Astrocyte (in vitro differentiated cells and primary cell): ENCODE results near the gene ALB. TPM values are rescaled to one million over a fixed set of nuclear protein-coding genes. Genes with fewer than 3 reads are reported as not detected.

ENCODE experiments used
- DNase-seq: peaks from one replicate; pipeline ENCODE4 v3.0.0-alpha.2; 2010; ENCODE audit warnings: low read depth
- FAIRE-seq: peaks from 2 replicates; lab custom pipeline; 2011; peaks lifted over from hg19 to GRCh38; lab: Jason Lieb, UNC
- H2AFZ ChIP-seq: 2 replicates; pipeline ENCODE4 v1.6.0; 2012; ENCODE audit warnings: low read depth, low read length, inconsistent platforms
- H3K27ac ChIP-seq: 2 replicates; pipeline ENCODE4 v1.5.1; 2011; ENCODE audit warnings: low read depth, low read length, inconsistent platforms
- H3K27me3 ChIP-seq: 2 replicates; pipeline ENCODE4 v1.6.0; 2011; ENCODE audit warnings: low read length, inconsistent platforms; ENCODE audit not compliant: insufficient read depth
- H3K36me3 ChIP-seq: 2 replicates; pipeline ENCODE4 v1.5.1; 2011; ENCODE audit warnings: low read length, inconsistent platforms; ENCODE audit not compliant: insufficient read depth
- H3K4me1 ChIP-seq: 2 replicates; pipeline ENCODE4 v1.5.1; 2011; ENCODE audit warnings: low read length, inconsistent platforms; ENCODE audit not compliant: insufficient read depth
- H3K4me2 ChIP-seq: 2 replicates; pipeline ENCODE4 v1.6.0; 2012; ENCODE audit warnings: low read length, inconsistent platforms
- H3K4me3 ChIP-seq: 2 replicates; pipeline ENCODE4 v1.5.1; 2011; ENCODE audit warnings: low read depth, mild to moderate bottlenecking, low read length, inconsistent platforms; ENCODE audit not compliant: insufficient read depth
- H3K79me2 ChIP-seq: 2 replicates; pipeline ENCODE4 v1.6.0; 2012; ENCODE audit warnings: mild to moderate bottlenecking, low read length, inconsistent platforms; ENCODE audit not compliant: insufficient read depth
- H3K9ac ChIP-seq: 2 replicates; pipeline ENCODE4 v1.6.0; 2012; ENCODE audit warnings: mild to moderate bottlenecking, low read length, inconsistent platforms
- H3K9me3 ChIP-seq: 2 replicates; pipeline ENCODE4 v1.5.1; 2012; ENCODE audit warnings: low read depth, mild to moderate bottlenecking, low read length, inconsistent platforms; ENCODE audit not compliant: insufficient read depth
- H4K20me1 ChIP-seq: 2 replicates; pipeline ENCODE4 v1.6.0; 2012; ENCODE audit warnings: low read length, inconsistent platforms; ENCODE audit not compliant: insufficient read depth
- H3K27ac Mint-ChIP-seq: one replicate; pipeline ENCODE4 v1.8.0; 2021; ENCODE audit warnings: mild to moderate bottlenecking, mixed read lengths; ENCODE audit not compliant: unreplicated experiment
- H3K27me3 Mint-ChIP-seq: one replicate; pipeline ENCODE4 v1.8.0; 2021; ENCODE audit warnings: low read depth, mixed read lengths; ENCODE audit not compliant: unreplicated experiment
- H3K36me3 Mint-ChIP-seq: one replicate; pipeline ENCODE4 v1.8.0; 2021; ENCODE audit warnings: low read depth, mixed read lengths; ENCODE audit not compliant: unreplicated experiment
- H3K4me1 Mint-ChIP-seq: one replicate; pipeline ENCODE4 v1.8.0; 2021; ENCODE audit warnings: low read depth, mixed read lengths; ENCODE audit not compliant: unreplicated experiment
- H3K4me3 Mint-ChIP-seq: one replicate; pipeline ENCODE4 v1.8.0; 2021; ENCODE audit warnings: mild to moderate bottlenecking, moderate library complexity, mixed read lengths; ENCODE audit not compliant: unreplicated experiment
- H3K9me3 Mint-ChIP-seq: one replicate; pipeline ENCODE4 v1.8.0; 2021; ENCODE audit warnings: mild to moderate bottlenecking, mixed read lengths; ENCODE audit not compliant: unreplicated experiment
- EZH2 ChIP-seq: IDR thresholded peaks from 2 replicates; pipeline ENCODE4 v1.6.1; 2012; ENCODE audit warnings: mild to moderate bottlenecking, low read length, inconsistent platforms; ENCODE audit not compliant: insufficient read depth
- total RNA-seq: library from RNA; stranded (reverse); gene quantifications from 2 replicates; pipeline ENCODE4 v1.2.1, GENCODE V29; 2021
- TF ChIP-seq, protein P1 (sequence below): IDR thresholded peaks from 2 replicates; pipeline ENCODE4 v1.5.1; 2011; ENCODE audit warnings: low read depth, mild to moderate bottlenecking, inconsistent platforms, low read length, moderate library complexity; ENCODE audit not compliant: insufficient read depth

The ALB gene
- total RNA-seq, 1 donor from 2014 or later: not detected

DNA sequence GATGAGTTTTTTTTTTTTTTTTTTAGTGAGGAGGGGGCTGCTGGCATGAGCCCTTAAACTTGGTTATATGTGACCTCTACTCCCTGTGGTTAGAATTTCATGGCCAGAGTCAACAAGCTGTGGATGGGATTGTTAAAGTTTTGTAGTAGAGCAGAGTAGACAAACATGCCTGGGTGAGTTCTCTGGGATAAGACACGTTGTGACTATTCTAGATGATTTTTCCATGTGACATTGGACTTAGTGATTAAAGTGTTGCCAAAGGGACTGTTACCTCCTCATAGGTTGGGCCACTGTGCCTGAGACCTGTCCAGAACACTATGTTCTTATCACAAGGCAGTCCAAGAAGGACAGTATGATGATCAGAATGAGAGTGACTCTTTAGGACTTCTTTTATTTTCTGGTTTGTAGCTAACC lies 28.8 kb upstream of the ALB start:
- H3K9me3 Mint-ChIP-seq: peaks cover 1% of the 10 kb centered on the region
- no peaks in the 10 kb centered on the region for H4K20me1 ChIP-seq
- H3K27ac Mint-ChIP-seq: no peak overlapping the region

GRCh38 chr4:73376251-73376650 lies 27.8 kb upstream of the ALB start:
- Histone ChIP-seq H3K27ac (no peak overlapping the region), H3K4me2 (no peak overlapping the region), H3K36me3 (no peaks in the 10 kb centered on the region), H2AFZ (no peak overlapping the region), H3K27me3 (no peaks in the 10 kb centered on the region), H3K79me2 (no peaks in the 10 kb centered on the region), H4K20me1 (no peaks in the 10 kb centered on the region), H3K4me1 (no peaks in the 10 kb centered on the region), H3K4me3 (no peak overlapping the region), H3K9ac (no peak overlapping the region), H3K9me3 (no peaks in the 10 kb centered on the region)
- Mint-ChIP-seq H3K27me3 (no peaks in the 10 kb centered on the region), H3K27ac (no peak overlapping the region), H3K9me3 (no peaks in the 10 kb centered on the region), H3K36me3 (no peaks in the 10 kb centered on the region), H3K4me3 (no peak overlapping the region), H3K4me1 (no peaks in the 10 kb centered on the region)
- DNase-seq (no peak), FAIRE-seq (no peak)
- TF ChIP-seq, protein P1, sequence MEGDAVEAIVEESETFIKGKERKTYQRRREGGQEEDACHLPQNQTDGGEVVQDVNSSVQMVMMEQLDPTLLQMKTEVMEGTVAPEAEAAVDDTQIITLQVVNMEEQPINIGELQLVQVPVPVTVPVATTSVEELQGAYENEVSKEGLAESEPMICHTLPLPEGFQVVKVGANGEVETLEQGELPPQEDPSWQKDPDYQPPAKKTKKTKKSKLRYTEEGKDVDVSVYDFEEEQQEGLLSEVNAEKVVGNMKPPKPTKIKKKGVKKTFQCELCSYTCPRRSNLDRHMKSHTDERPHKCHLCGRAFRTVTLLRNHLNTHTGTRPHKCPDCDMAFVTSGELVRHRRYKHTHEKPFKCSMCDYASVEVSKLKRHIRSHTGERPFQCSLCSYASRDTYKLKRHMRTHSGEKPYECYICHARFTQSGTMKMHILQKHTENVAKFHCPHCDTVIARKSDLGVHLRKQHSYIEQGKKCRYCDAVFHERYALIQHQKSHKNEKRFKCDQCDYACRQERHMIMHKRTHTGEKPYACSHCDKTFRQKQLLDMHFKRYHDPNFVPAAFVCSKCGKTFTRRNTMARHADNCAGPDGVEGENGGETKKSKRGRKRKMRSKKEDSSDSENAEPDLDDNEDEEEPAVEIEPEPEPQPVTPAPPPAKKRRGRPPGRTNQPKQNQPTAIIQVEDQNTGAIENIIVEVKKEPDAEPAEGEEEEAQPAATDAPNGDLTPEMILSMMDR: no peak
- no peak for TF ChIP-seq EZH2

More for the DNA sequence above, 28.8 kb upstream of the ALB start:
- Histone ChIP-seq H3K79me2 (no peaks in the 10 kb centered on the region), H3K27me3 (no peaks in the 10 kb centered on the region), H3K4me2 (no peak overlapping the region), H2AFZ (no peak overlapping the region), H3K4me3 (no peak overlapping the region), H3K36me3 (no peaks in the 10 kb centered on the region), H3K4me1 (no peaks in the 10 kb centered on the region), H3K9ac (no peak overlapping the region), H3K27ac (no peak overlapping the region), H3K9me3 (no peaks in the 10 kb centered on the region)
- H3K36me3 Mint-ChIP-seq: no peaks in the 10 kb centered on the region
- H3K4me3 Mint-ChIP-seq: no peak overlapping the region
- no peaks in the 10 kb centered on the region for H3K4me1 Mint-ChIP-seq
- no peak for TF ChIP-seq EZH2
- TF ChIP-seq, protein P1: no peak
- no peak for DNase-seq
- FAIRE-seq: no peak
- no peaks in the 10 kb centered on the region for H3K27me3 Mint-ChIP-seq

DNA sequence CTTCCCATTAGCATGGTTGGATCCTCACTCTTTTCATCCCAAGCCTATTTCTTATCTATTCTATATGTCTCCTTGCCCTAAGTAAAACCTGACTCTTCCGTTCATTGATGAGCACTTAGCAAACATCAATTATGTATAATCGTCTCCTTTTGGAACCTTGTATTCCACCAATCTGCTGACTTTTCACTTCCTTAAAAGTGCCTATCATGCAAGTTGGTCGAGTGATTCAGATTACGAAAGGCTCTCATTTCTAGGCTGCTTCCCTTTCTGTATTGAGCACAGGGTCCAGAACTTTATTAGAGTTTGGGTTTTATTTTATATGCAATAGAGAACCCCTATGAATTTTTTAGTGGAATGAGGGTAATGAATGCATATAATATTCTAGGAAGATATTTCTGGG lies 27.1 kb upstream of the ALB start:
- Mint-ChIP-seq H3K27me3 (no peaks in the 10 kb centered on the region), H3K9me3 (no peaks in the 10 kb centered on the region), H3K4me3 (no peak overlapping the region), H3K4me1 (no peaks in the 10 kb centered on the region), H3K27ac (no peak overlapping the region), H3K36me3 (no peaks in the 10 kb centered on the region)
- H3K9ac ChIP-seq: no peak overlapping the region
- no peaks in the 10 kb centered on the region for H3K27me3 ChIP-seq
- H3K4me2 ChIP-seq: no peak overlapping the region
- FAIRE-seq: no peak
- no peaks in the 10 kb centered on the region for H4K20me1 ChIP-seq
- TF ChIP-seq EZH2: no peak
- TF ChIP-seq, protein P1: no peak
- H3K36me3 ChIP-seq: no peaks in the 10 kb centered on the region
- no peaks in the 10 kb centered on the region for H3K79me2 ChIP-seq
- no peaks in the 10 kb centered on the region for H3K4me1 ChIP-seq
- no peak overlapping the region for H3K27ac ChIP-seq
- no peak overlapping the region for H2AFZ ChIP-seq
- H3K4me3 ChIP-seq: no peak overlapping the region
- no peaks in the 10 kb centered on the region for H3K9me3 ChIP-seq
- DNase-seq: no peak
